Stomach smooth muscle (tissue), 2 donors: Measurements from ENCODE around the gene OR51M1.

Experiments used
- H3K27ac ChIP-seq: one replicate; pipeline ENCODE4 v1.7.0; 2013; ENCODE audit warnings: mild to moderate bottlenecking, low read length, inconsistent platforms
- H3K27me3 ChIP-seq, 2 donors: one replicate each; pipeline ENCODE4 v1.7.0; 2013; ENCODE audit warnings: low read length in 2 of 2; ENCODE audit not compliant: insufficient read depth in 2 of 2, control insufficient read depth in 1 of 2
- H3K36me3 ChIP-seq, 2 donors: one replicate each; pipeline ENCODE4 v1.7.0; 2013; ENCODE audit warnings: low read length in 2 of 2; ENCODE audit not compliant: control insufficient read depth in 2 of 2, insufficient read depth in 2 of 2
- H3K4me1 ChIP-seq: one replicate; pipeline ENCODE4 v1.7.0; 2013; ENCODE audit warnings: low read length; ENCODE audit not compliant: control insufficient read depth, insufficient read depth
- H3K4me3 ChIP-seq, 2 donors: one replicate each; pipeline ENCODE4 v1.7.0; 2013; ENCODE audit warnings: low read length in 2 of 2
- H3K9ac ChIP-seq, 2 donors: one replicate each; pipeline ENCODE4 v1.7.0; 2013; ENCODE audit warnings: low read length in 2 of 2, mild to moderate bottlenecking in 1 of 2
- H3K9me3 ChIP-seq, 2 donors: one replicate each; pipeline ENCODE4 v1.7.0; 2013; ENCODE audit warnings: low read length in 2 of 2; ENCODE audit not compliant: control insufficient read depth in 2 of 2
- donor health status: healthy.
- donor health status: Pancreatic carcinoma.

Gene OR51M1

GRCh38 chr11:5390210-5390609, 6.6 kb downstream of the OR51M1 start:
- H3K27me3 ChIP-seq = no peaks in the 10 kb centered on the region
- no peaks in the 10 kb centered on the region for H3K36me3 ChIP-seq
- H3K4me3 ChIP-seq = no peak overlapping the region
- H3K4me1 ChIP-seq = no peaks in the 10 kb centered on the region
- no peaks in the 10 kb centered on the region for H3K9me3 ChIP-seq
- H3K9ac ChIP-seq = no peak overlapping the region
- no peak overlapping the region for H3K27ac ChIP-seq

- no peaks in the 10 kb centered on the region for H3K4me1 ChIP-seq
- no peak overlapping the region for H3K27ac ChIP-seq
- H3K4me3 ChIP-seq = no peak overlapping the region
- H3K9me3 ChIP-seq = no peaks in the 10 kb centered on the region
- H3K27me3 ChIP-seq = no peaks in the 10 kb centered on the region
- no peak overlapping the region for H3K9ac ChIP-seq
- H3K36me3 ChIP-seq = no peaks in the 10 kb centered on the region
Measured at GRCh38 chr11:5394091-5394490, 10.5 kb downstream of the OR51M1 start.

DNA sequence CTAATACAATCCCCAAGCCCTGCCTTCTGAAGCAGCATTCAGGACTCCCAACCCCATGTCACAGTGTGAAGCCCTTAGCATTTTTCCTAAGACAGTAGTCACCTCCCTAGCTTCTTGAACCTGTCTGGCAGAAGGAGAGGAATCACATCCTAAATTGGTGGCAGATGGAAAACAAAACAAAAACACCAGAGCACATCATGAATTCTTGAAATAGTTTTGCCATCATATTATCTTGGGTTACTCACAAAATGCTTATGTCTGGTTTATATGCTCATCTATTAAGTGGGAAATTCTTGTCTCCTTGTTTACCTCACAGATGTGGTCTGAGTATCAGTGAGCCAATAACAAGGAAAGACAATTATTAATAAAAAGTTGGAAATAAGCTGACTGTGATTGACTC, 15.3 kb downstream of the OR51M1 start:
- no peaks in the 10 kb centered on the region for H3K4me1 ChIP-seq
- H3K9ac ChIP-seq = no peak overlapping the region
- no peak overlapping the region for H3K27ac ChIP-seq
- H3K9me3 ChIP-seq = no peaks in the 10 kb centered on the region
- no peaks in the 10 kb centered on the region for H3K27me3 ChIP-seq
- H3K36me3 ChIP-seq = no peaks in the 10 kb centered on the region
- no peak overlapping the region for H3K4me3 ChIP-seq

- H3K4me3 ChIP-seq = no peak overlapping the region
- no peak overlapping the region for H3K9ac ChIP-seq
- H3K36me3 ChIP-seq = no peaks in the 10 kb centered on the region
- H3K27ac ChIP-seq = no peak overlapping the region
- no peaks in the 10 kb centered on the region for H3K4me1 ChIP-seq
- H3K9me3 ChIP-seq = no peaks in the 10 kb centered on the region
- no peaks in the 10 kb centered on the region for H3K27me3 ChIP-seq
Measured at GRCh38 chr11:5405173-5405572, 21.6 kb downstream of the OR51M1 start.

GRCh38 chr11:5420993-5421392, 37.4 kb downstream of the OR51M1 start:
- no peaks in the 10 kb centered on the region for H3K4me1 ChIP-seq
- H3K27me3 ChIP-seq = no peaks in the 10 kb centered on the region
- no peak overlapping the region for H3K27ac ChIP-seq
- no peaks in the 10 kb centered on the region for H3K36me3 ChIP-seq
- no peaks in the 10 kb centered on the region for H3K9me3 ChIP-seq
- H3K4me3 ChIP-seq = no peak overlapping the region
- H3K9ac ChIP-seq = no peak overlapping the region

GRCh38 chr11:5421811-5422210, 38.2 kb downstream of the OR51M1 start, which contains the start of gene OR51Q1:
OR51Q1 (plus strand) TSS chr11:5422111; CDS start chr11:5422201, 90 bp downstream.
- no peak within 1 kb of the TSS for H3K9ac ChIP-seq
- H3K9me3 ChIP-seq = no peaks in the 10 kb centered on the region
- no peaks in the 10 kb centered on the region for H3K27me3 ChIP-seq
- no peak within 1 kb of the TSS for H3K4me3 ChIP-seq
- no peaks in the 10 kb centered on the region for H3K36me3 ChIP-seq
- H3K27ac ChIP-seq = no peak within 1 kb of the TSS
- H3K4me1 ChIP-seq = no peaks in the 10 kb centered on the region

DNA sequence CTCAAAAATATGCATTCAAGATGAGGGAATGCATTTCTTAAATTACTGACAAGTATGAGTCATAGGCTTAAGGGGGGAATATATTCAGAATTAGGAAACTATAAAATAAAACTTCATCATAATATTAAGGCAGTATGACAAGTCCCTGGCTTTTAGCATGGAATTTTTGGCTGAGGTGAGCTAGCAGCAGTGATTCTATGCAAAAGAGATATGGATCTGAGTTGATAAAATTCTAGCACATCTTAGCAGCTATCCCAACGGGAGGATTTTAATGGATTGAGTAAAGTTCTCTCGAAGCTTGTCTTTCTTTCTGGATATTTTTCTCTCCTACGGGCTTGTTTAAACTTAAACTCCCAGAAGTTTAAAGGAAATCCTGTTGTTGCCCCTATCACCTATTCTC, 39.5 kb downstream of the OR51M1 start:
- H3K4me3 ChIP-seq = no peak overlapping the region
- no peaks in the 10 kb centered on the region for H3K9me3 ChIP-seq
- no peaks in the 10 kb centered on the region for H3K4me1 ChIP-seq
- H3K27me3 ChIP-seq = no peaks in the 10 kb centered on the region
- no peak overlapping the region for H3K9ac ChIP-seq
- H3K36me3 ChIP-seq = no peaks in the 10 kb centered on the region
- H3K27ac ChIP-seq = no peak overlapping the region

DNA sequence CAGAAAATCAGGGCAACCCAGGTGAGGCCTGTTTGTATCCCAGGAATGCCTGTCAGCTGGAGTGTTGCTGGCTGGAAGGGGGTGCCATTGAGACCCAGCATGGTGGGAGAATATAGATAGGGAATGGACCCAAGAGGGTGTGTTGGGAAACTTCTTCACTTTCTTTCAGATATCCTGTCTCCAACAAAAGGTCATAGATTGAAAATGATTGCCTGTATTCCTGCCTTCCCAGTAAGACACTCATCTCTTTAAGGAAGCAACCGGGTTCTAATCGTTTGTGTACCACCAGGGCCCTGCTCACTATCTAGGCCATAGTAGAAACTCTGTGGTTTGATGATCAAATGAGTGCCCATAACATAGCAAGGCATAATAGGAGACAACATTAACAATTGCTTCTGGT, 57.8 kb downstream of the OR51M1 start, which contains the start of gene OR51I1:
TSS of gene OR51I1 (minus strand) at position 101 of the 400 bp plus-strand sequence. CDS start at position 101, 0 bp downstream.
- Histone ChIP-seq H3K4me1 (no peaks in the 10 kb centered on the region), H3K9me3 (no peaks in the 10 kb centered on the region), H3K4me3 (no peak within 1 kb of the TSS), H3K9ac (no peak within 1 kb of the TSS), H3K27ac (no peak within 1 kb of the TSS), H3K36me3 (no peaks in the 10 kb centered on the region), H3K27me3 (no peaks in the 10 kb centered on the region)
